Prostate gland (tissue), 2 donors: ENCODE measurements around the gene CLDN34. TPM values are rescaled to one million over a fixed set of nuclear protein-coding genes. Genes with fewer than 3 reads are reported as not detected.

Experiments used
- DNase-seq: peaks from one replicate; pipeline ENCODE4 v3.0.0-alpha.2; 2019; ENCODE audit warnings: low spot score
- H3K27ac ChIP-seq, 2 donors: fragments of 200-600 bp; sonication (generic); 2 replicates each; pipeline ENCODE4 v1.5.1; 2017 to 2019
- H3K27me3 ChIP-seq: fragments of 200-600 bp; sonication (generic); replicated peaks from 2 replicates; pipeline ENCODE4 v1.5.1; 2019; ENCODE audit not compliant: insufficient read depth
- H3K36me3 ChIP-seq, 2 donors: fragments of 200-600 bp; sonication (generic); 1 replicate in 1 of 2; 2 replicates in 1 of 2; pipeline versions ENCODE4 v1.5.1 to v1.8.1; 2017 to 2019
- H3K4me1 ChIP-seq: fragments of 200-600 bp; sonication (generic); replicated peaks from 2 replicates; pipeline ENCODE4 v1.5.1; 2019
- H3K4me3 ChIP-seq, 2 donors: fragments of 200-600 bp; sonication (generic); 2 replicates each; pipeline ENCODE4 v1.5.1; 2017 to 2019
- H3K9me3 ChIP-seq: fragments of 200-600 bp; sonication (generic); 2 replicates; pipeline ENCODE4 v1.5.1; 2017
- CTCF ChIP-seq, 4 experiments: fragments of 200-600 bp in 2 of 4; fragments of 450-650 bp in 2 of 4; sonication (generic) in 2 of 4; IDR thresholded peaks; 1 replicate in 3 of 4; 2 replicates in 1 of 4; pipeline ENCODE4 v1.5.1; 2016 to 2019; ENCODE audit warnings: antibody characterized with exemption in 4 of 4, mild to moderate bottlenecking in 2 of 4, moderate library complexity in 2 of 4
- POLR2A ChIP-seq: fragments of 450-650 bp; IDR thresholded peaks from one replicate; pipeline ENCODE4 v1.6.1; 2016; ENCODE audit warnings: antibody characterized with exemption, mild to moderate bottlenecking
- POLR2AphosphoS5 ChIP-seq: sonication (generic); formaldehyde crosslinking; IDR thresholded peaks from one replicate; pipeline ENCODE4 v1.6.1; 2017; ENCODE audit warnings: antibody characterized with exemption
- WGBS: methylation state at CpG from one replicate; pipeline ENCODE4 v1.1.5; 2018; 5-methylcytosine and 5-hydroxymethylcytosine counted together
- intact Hi-C: fragments of 100-400 bp; cut with DNase I; formaldehyde crosslinking; loops from one replicate; pipeline ENCODE4 v1.14.2; 2022
- total RNA-seq, 2 donors: library from RNA; depleted of rRNA; stranded (reverse); fragments of >200 nt; gene quantifications; one replicate each; pipeline ENCODE4 v1.1.0, GENCODE V29; 2016

Gene CLDN34
- total RNA-seq, 2 donors from 2014 or later: 0.36 TPM; not detected in 1

DNA sequence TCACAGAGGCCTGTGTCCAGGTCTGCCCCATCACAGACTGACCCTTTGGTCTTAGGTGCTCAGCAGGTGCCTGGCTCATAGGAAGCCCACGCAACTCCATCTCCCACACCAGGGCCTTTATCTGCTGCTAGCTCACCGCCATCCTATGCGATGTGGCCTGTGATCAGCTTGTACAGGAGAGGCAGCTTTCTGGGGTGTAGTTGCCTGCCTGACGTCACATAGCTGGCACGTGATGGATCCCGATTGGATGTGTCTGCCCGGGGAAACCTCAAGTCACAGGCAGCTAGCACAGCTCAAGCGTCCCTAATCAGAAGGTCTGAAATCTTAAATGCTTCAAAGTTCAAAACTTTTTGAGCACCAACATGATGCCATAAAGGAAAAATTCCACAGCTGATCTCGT lies 41.2 kb upstream of the CLDN34 start:
- 97% methylated on average over 6 of the region's 9 CpGs for WGBS
- H3K4me1 ChIP-seq: no peaks in the 10 kb centered on the region
- H3K4me3 ChIP-seq: no peak overlapping the region
- no peaks in the 10 kb centered on the region for H3K27me3 ChIP-seq
- no peaks in the 10 kb centered on the region for H3K9me3 ChIP-seq
- no peaks in the 10 kb centered on the region for H3K36me3 ChIP-seq
- TF ChIP-seq CTCF (IDR thresholded peaks at IDR 0.05) (no peak), POLR2A (no peak), POLR2AphosphoS5 (no peak)
- no peak for DNase-seq
- no peak overlapping the region for H3K27ac ChIP-seq
- intact Hi-C loops: no loop called here

DNA sequence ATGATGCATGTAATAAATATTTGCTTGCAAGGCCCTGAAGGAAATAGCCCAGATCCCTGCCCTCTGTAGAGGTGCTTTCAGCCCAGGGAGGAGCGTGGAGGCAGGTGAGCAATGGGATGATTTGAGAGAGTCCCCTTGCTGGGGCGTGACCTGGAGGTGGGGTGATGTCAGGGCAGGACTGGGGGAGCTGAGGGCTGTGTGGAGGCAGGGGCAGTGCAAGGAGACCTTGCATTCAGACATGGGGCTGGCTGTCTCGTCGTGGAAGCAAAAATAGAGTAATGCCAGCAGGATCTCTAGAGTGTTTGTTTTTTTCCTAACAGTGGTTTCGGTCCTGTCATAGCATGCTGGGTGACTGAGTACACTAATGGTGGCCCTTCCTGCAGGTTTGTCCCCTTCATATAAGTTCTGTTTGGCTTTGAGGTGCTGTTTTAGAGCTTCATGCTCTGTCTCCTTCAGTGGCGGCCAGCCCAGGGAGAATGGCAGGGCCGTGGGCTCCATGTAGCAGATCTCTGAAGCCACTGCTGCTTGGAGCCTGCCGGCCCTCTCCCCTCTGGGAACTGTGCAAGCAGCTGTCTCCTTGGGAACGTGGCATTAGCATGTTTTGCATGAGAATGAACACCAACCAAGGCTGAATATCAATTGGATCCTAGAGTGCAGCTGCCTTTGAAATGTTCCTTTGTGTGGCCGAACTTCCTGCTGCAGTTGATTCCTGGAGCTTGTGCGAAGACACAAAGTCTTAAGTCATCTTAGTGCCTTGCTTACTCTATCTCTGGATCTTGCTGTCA lies 39.3 kb upstream of the CLDN34 start:
- Histone ChIP-seq H3K27ac (no peak overlapping the region), H3K4me3 (no peak overlapping the region), H3K27me3 (no peaks in the 10 kb centered on the region), H3K4me1 (no peaks in the 10 kb centered on the region), H3K9me3 (no peaks in the 10 kb centered on the region), H3K36me3 (no peaks in the 10 kb centered on the region)
- intact Hi-C loops: no loop called here
- DNase-seq: no peak
- WGBS: 61% methylated on average over 9 of the region's 11 CpGs
- TF ChIP-seq CTCF (IDR thresholded peaks at IDR 0.05) (no peak), POLR2A (no peak), POLR2AphosphoS5 (no peak)

- 67% methylated on average over 3 of the region's 3 CpGs for WGBS
Measured at GRCh38 chrX:9935436-9935835, 31.7 kb upstream of the CLDN34 start.

DNA sequence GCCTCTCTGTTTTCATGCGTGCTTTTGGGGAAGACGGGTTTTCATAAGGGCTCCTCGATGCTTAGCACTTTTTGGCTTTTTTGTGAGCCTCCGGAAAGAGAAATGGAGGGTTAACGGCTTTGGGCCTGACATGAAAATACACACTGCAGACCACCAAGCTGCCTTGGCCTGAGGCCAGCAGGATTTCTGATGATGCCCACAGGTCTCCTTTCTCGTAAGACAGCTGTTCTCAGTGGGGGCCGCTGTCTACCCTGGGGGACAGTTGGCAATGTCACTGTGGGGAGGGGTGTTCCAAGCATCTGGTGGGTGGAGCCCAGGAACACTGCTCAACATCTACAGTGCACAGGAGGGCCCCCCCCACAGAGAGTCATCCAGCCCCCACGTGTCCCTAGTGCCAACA lies 29.4 kb upstream of the CLDN34 start:
- Histone ChIP-seq H3K4me3 (no peak overlapping the region), H3K36me3 (no peaks in the 10 kb centered on the region), H3K9me3 (no peaks in the 10 kb centered on the region), H3K4me1 (no peaks in the 10 kb centered on the region), H3K27ac (no peak overlapping the region), H3K27me3 (no peaks in the 10 kb centered on the region)
- no peak for DNase-seq
- WGBS: 77% methylated on average over 6 of the region's 8 CpGs
- no peak for TF ChIP-seq POLR2A
- no peak for TF ChIP-seq POLR2AphosphoS5
- TF ChIP-seq CTCF (IDR thresholded peaks at IDR 0.05): no peak
- intact Hi-C loops: no loop called here

More at GRCh38 chrX:9935436-9935835, 31.7 kb upstream of the CLDN34 start:
- Histone ChIP-seq H3K27ac (no peak overlapping the region), H3K9me3 (no peaks in the 10 kb centered on the region), H3K4me3 (no peak overlapping the region), H3K4me1 (no peaks in the 10 kb centered on the region), H3K27me3 (no peaks in the 10 kb centered on the region), H3K36me3 (no peaks in the 10 kb centered on the region)
- intact Hi-C loops: no loop called here
- DNase-seq: no peak
- TF ChIP-seq POLR2A (no peak), POLR2AphosphoS5 (no peak), CTCF (IDR thresholded peaks at IDR 0.05) (no peak)

DNA sequence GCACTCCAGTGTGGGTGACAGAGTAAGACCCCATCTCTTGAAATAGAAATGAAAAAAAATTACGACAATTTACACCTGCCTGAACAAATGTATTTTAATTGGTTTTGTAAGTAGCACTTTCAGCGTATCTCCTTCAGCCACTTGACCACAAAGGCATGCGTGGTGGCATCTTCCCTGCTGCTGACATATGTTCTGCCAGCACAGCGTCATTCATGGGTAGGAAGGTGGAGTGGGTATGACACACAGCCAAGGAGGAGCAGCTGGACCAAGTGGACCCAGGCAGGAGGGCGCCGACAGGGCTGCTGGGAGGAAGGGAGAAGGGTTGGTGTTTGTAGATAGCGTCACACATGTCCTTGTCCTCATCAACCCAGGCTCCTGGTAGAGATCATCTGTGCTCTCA lies 28.6 kb upstream of the CLDN34 start:
- H3K36me3 ChIP-seq: no peaks in the 10 kb centered on the region
- no peak overlapping the region for H3K27ac ChIP-seq
- H3K9me3 ChIP-seq: no peaks in the 10 kb centered on the region
- no peak overlapping the region for H3K4me3 ChIP-seq
- no peak for DNase-seq
- TF ChIP-seq CTCF (IDR thresholded peaks at IDR 0.05): no peak
- TF ChIP-seq POLR2AphosphoS5: no peak
- no peak for TF ChIP-seq POLR2A
- intact Hi-C loops: no loop called here
- H3K27me3 ChIP-seq: no peaks in the 10 kb centered on the region
- no peaks in the 10 kb centered on the region for H3K4me1 ChIP-seq
- whole genome bisulfite sequencing: 90% methylated on average over 7 of the region's 7 CpGs
